Loucy (cell line): ENCODE results near the gene ERICH6.

ENCODE experiments used
- H2AFZ ChIP-seq: fragments of 200-600 bp; sonication (generic); 2 replicates; pipeline ENCODE4 v1.6.0; 2016; ENCODE audit warnings: antibody characterized with exemption, mild to moderate bottlenecking, low read length, moderate library complexity
- H3F3A ChIP-seq: fragments of 200-600 bp; 2 replicates; pipeline ENCODE4 v1.6.0; 2016; ENCODE audit warnings: antibody characterized with exemption, low read depth, mild to moderate bottlenecking
- H3K27me3 ChIP-seq: fragments of 200-600 bp; sonication (generic); 2 replicates; pipeline ENCODE4 v1.6.1; 2014; ENCODE audit warnings: low read length, mild to moderate bottlenecking; ENCODE audit not compliant: insufficient read depth, poor library complexity, severe bottlenecking
- H3K36me3 ChIP-seq: fragments of 200-600 bp; sonication (generic); 2 replicates; pipeline ENCODE4 v1.6.1; 2016; ENCODE audit warnings: low read length; ENCODE audit not compliant: insufficient read depth
- H3K4me1 ChIP-seq: fragments of 200-600 bp; sonication (generic); 2 replicates; pipeline ENCODE4 v1.5.1; 2014; ENCODE audit warnings: low read length, mild to moderate bottlenecking; ENCODE audit not compliant: insufficient read depth, poor library complexity, severe bottlenecking
- H3K4me2 ChIP-seq: fragments of 200-600 bp; sonication (generic); 2 replicates; pipeline ENCODE4 v1.6.0; 2014; ENCODE audit warnings: antibody characterized with exemption, low read length, low read depth, mild to moderate bottlenecking; ENCODE audit not compliant: poor library complexity, severe bottlenecking
- H3K4me3 ChIP-seq: fragments of 200-600 bp; sonication (generic); 2 replicates; pipeline ENCODE4 v1.5.1; 2014; ENCODE audit warnings: low read length, mild to moderate bottlenecking, mixed read lengths; ENCODE audit not compliant: poor library complexity, severe bottlenecking
- H3K79me2 ChIP-seq: fragments of 200-600 bp; sonication (generic); 2 replicates; pipeline ENCODE4 v1.6.1; 2014; ENCODE audit warnings: low read length; ENCODE audit not compliant: insufficient read depth
- H3K9ac ChIP-seq: fragments of 200-600 bp; sonication (generic); 2 replicates; pipeline ENCODE4 v1.6.0; 2014; ENCODE audit warnings: mild to moderate bottlenecking, low read depth, low read length, moderate library complexity; ENCODE audit not compliant: poor library complexity, severe bottlenecking
- H3K9me2 ChIP-seq: fragments of 200-600 bp; sonication (generic); replicated peaks from 2 replicates; pipeline ENCODE4 v1.6.1; 2016; ENCODE audit warnings: low read depth, low read length, mixed read lengths
- H3K9me3 ChIP-seq: fragments of 200-600 bp; sonication (generic); 2 replicates; pipeline ENCODE4 v1.6.1; 2014; ENCODE audit warnings: mild to moderate bottlenecking, antibody characterized with exemption, low read length, low read depth; ENCODE audit not compliant: insufficient read depth
- H4K20me1 ChIP-seq: fragments of 200-600 bp; sonication (generic); 2 replicates; pipeline ENCODE4 v1.6.0; 2014; ENCODE audit warnings: antibody characterized with exemption, low read length, mild to moderate bottlenecking; ENCODE audit not compliant: insufficient read depth, poor library complexity, severe bottlenecking
- CTCF ChIP-seq: fragments of 200-600 bp; sonication (generic); conservative IDR thresholded peaks from 2 replicates; pipeline ENCODE4 v1.5.1; 2014; ENCODE audit warnings: mild to moderate bottlenecking, antibody characterized with exemption, low read length
- EZH2phosphoT487 ChIP-seq: fragments of 200-600 bp; IDR thresholded peaks from 2 replicates; pipeline ENCODE4 v1.6.1; 2018; ENCODE audit warnings: antibody characterized with exemption, mild to moderate bottlenecking, moderate library complexity, borderline replicate concordance

ERICH6 gene

GRCh38 chr3:150635076-150635475 is 68.6 kb downstream of the ERICH6 start:
- peak overlapping the region; percentile 24 for H3K9ac ChIP-seq
- no peaks in the 10 kb centered on the region for H4K20me1 ChIP-seq

GRCh38 chr3:150631515-150632221 is 72.1 kb downstream of the ERICH6 start:
- Histone ChIP-seq H3K4me3 (no peak overlapping the region), H3K27me3 (no peaks in the 10 kb centered on the region), H3K9me2 (no peaks in the 10 kb centered on the region), H3F3A (no peaks in the 10 kb centered on the region), H3K4me2 (no peak overlapping the region), H4K20me1 (no peaks in the 10 kb centered on the region), H3K9me3 (no peaks in the 10 kb centered on the region), H3K4me1 (peaks cover 13% of the 10 kb centered on the region), H2AFZ (no peak overlapping the region), H3K36me3 (peaks cover 36% of the 10 kb centered on the region), H3K9ac (no peak overlapping the region), H3K79me2 (no peaks in the 10 kb centered on the region)
- TF ChIP-seq EZH2phosphoT487 (no peak), CTCF (no peak)

More at GRCh38 chr3:150635076-150635475, 68.6 kb downstream of the ERICH6 start:
- TF ChIP-seq CTCF = no peak
- no peak for TF ChIP-seq EZH2phosphoT487
- Histone ChIP-seq H3K4me1 (peaks cover 13% of the 10 kb centered on the region), H3K9me3 (no peaks in the 10 kb centered on the region), H3K4me2 (peak overlapping the region; percentile 31), H3K36me3 (peaks cover 12% of the 10 kb centered on the region; the same call in 1 of the 2 replicates), H3K4me3 (peak overlapping the region; percentile 21), H3F3A (no peaks in the 10 kb centered on the region), H2AFZ (peak overlapping the region; percentile 69), H3K79me2 (no peaks in the 10 kb centered on the region), H3K9me2 (no peaks in the 10 kb centered on the region), H3K27me3 (no peaks in the 10 kb centered on the region)

- Histone ChIP-seq H3K4me1 (no peaks in the 10 kb centered on the region), H4K20me1 (peaks cover 12% of the 10 kb centered on the region), H3K9me3 (no peaks in the 10 kb centered on the region), H3K4me2 (no peak overlapping the region), H3F3A (no peaks in the 10 kb centered on the region), H3K36me3 (peaks cover 64% of the 10 kb centered on the region), H3K27me3 (no peaks in the 10 kb centered on the region), H3K79me2 (peaks cover 14% of the 10 kb centered on the region; the same call in 1 of the 2 replicates), H3K9me2 (no peaks in the 10 kb centered on the region), H3K4me3 (no peak overlapping the region), H3K9ac (no peak overlapping the region), H2AFZ (no peak overlapping the region)
- TF ChIP-seq EZH2phosphoT487 (no peak), CTCF (no peak)
Measured at GRCh38 chr3:150627557-150627956, 76.2 kb downstream of the ERICH6 start.
